Keratinocyte (primary cell): Measurements from ENCODE around the gene ADRB2.

Source experiments
- CTCF ChIP-seq, 3 experiments: IDR thresholded peaks in 1 of 3; conservative IDR thresholded peaks in 1 of 3; optimal IDR thresholded peaks in 1 of 3; 2 replicates in 2 of 3; 3 replicates in 1 of 3; pipeline versions ENCODE3 to v1.5.1; 2011; ENCODE audit warnings: low read length in 3 of 3, mild to moderate bottlenecking in 3 of 3, moderate library complexity in 2 of 3, control low read depth in 1 of 3, inconsistent platforms in 1 of 3; ENCODE audit not compliant: insufficient read depth in 2 of 3; ENCODE audit errors: extremely low read depth in 1 of 3
- EZH2 ChIP-seq: IDR thresholded peaks from one replicate; pipeline ENCODE4 v1.6.1; 2012; ENCODE audit warnings: inconsistent platforms, mild to moderate bottlenecking, low read length, moderate library complexity

- TF ChIP-seq CTCF (optimal IDR thresholded peaks at IDR 0.05 in 1 of 3, IDR thresholded peaks at IDR 0.05 in 1 of 3, conservative IDR thresholded peaks at IDR 0.05 in 1 of 3; ENCODE audit: extremely low read depth in 1 of 3, insufficient read depth in 2 of 3, low read length in 3 of 3): no peak
- no peak for TF ChIP-seq EZH2
Measured at GRCh38 chr5:148788636-148789035, 37.8 kb upstream of the ADRB2 start.
